Measurements from ENCODE around the gene ZCCHC14. TPM values are rescaled to one million over a fixed set of nuclear protein-coding genes. Genes with fewer than 3 reads are reported as not detected.
"Not testable (repeated sequence)": the region's sequence is repeated elsewhere in the genome, so short reads cannot be mapped to it uniquely, and the experiment has no call there.

The ZCCHC14 gene
- total RNA-seq, 2 donors from 2014 or later = 18.9 to 54.4 TPM

- TF ChIP-seq POLR2A (IDR thresholded peaks at IDR 0.05) (no peak), CTCF (IDR thresholded peaks at IDR 0.05) (no peak)
Measured at GRCh38 chr16:87499189-87499486, 6.3 kb upstream of the ZCCHC14 start.

GRCh38 chr16:87498324-87499188 lies 5.7 kb upstream of the ZCCHC14 start:
- H3K36me3 ChIP-seq (replicated peaks in 1 of 2; ENCODE audit: insufficient read depth in 1 of 2, low read depth in 2 of 2) = no peaks in the 10 kb centered on the region
- H3K9me3 ChIP-seq = no peaks in the 10 kb centered on the region
- peaks cover 3% of the 10 kb centered on the region for H3K4me1 ChIP-seq
- TF ChIP-seq POLR2A (IDR thresholded peaks at IDR 0.05) (no peak), CTCF (IDR thresholded peaks at IDR 0.05) (no peak)
- ATAC-seq = no peak
- H3K27me3 ChIP-seq = no peaks in the 10 kb centered on the region
- H3K4me3 ChIP-seq = no peak overlapping the region
- no peak for DNase-seq
- 64 to 66% methylated on average over 9 of the region's 9 CpGs for WGBS, 2 donors
- no peak overlapping the region for H3K27ac ChIP-seq
- intact Hi-C loops (cut with DNase I) = no loop called here

More at GRCh38 chr16:87499189-87499486, 6.3 kb upstream of the ZCCHC14 start:
- Histone ChIP-seq H3K4me1 (no peaks in the 10 kb centered on the region), H3K27ac (no peak overlapping the region), H3K4me3 (no peak overlapping the region), H3K27me3 (no peaks in the 10 kb centered on the region), H3K9me3 (no peaks in the 10 kb centered on the region), H3K36me3 (replicated peaks in 1 of 2; ENCODE audit: insufficient read depth in 1 of 2, low read depth in 2 of 2) (no peaks in the 10 kb centered on the region)
- DNase-seq (no peak), ATAC-seq (no peak)
- intact Hi-C loops (cut with DNase I) = no loop called here
- 66 to 69% methylated on average over 2 of the region's 2 CpGs for WGBS, 2 donors

GRCh38 chr16:87497767-87498290 lies 5.0 kb upstream of the ZCCHC14 start:
- H3K4me1 ChIP-seq; H3K9me3 ChIP-seq; H3K4me3 ChIP-seq; intact Hi-C loops (cut with DNase I); H3K36me3 ChIP-seq (replicated peaks in 1 of 2; ENCODE audit: insufficient read depth in 1 of 2, low read depth in 2 of 2); H3K27ac ChIP-seq; H3K27me3 ChIP-seq; ATAC-seq; DNase-seq: not testable (repeated sequence)
- 88 to 91% methylated on average over 11 of the region's 12 CpGs for WGBS, 2 donors

- H3K27ac ChIP-seq; H3K4me1 ChIP-seq; H3K9me3 ChIP-seq; H3K4me3 ChIP-seq; intact Hi-C loops (cut with DNase I); H3K27me3 ChIP-seq; ATAC-seq; DNase-seq; H3K36me3 ChIP-seq (replicated peaks in 1 of 2; ENCODE audit: insufficient read depth in 1 of 2, low read depth in 2 of 2): not testable (repeated sequence)
- WGBS, 2 donors = 68 to 84% methylated on average over 16 to 18 of the region's 18 CpGs
Measured at GRCh38 chr16:87497023-87497766, 4.4 kb upstream of the ZCCHC14 start.

GRCh38 chr16:87496447-87496801 lies 3.6 kb upstream of the ZCCHC14 start:
- no peaks in the 10 kb centered on the region for H3K27me3 ChIP-seq
- ATAC-seq (no peak), DNase-seq (no peak)
- H3K36me3 ChIP-seq (replicated peaks in 1 of 2; ENCODE audit: insufficient read depth in 1 of 2, low read depth in 2 of 2) = no peaks in the 10 kb centered on the region
- H3K9me3 ChIP-seq = no peaks in the 10 kb centered on the region
- TF ChIP-seq CTCF (IDR thresholded peaks at IDR 0.05) (no peak), POLR2A (IDR thresholded peaks at IDR 0.05) (no peak)
- peaks cover 12% of the 10 kb centered on the region for H3K4me1 ChIP-seq
- no peak overlapping the region for H3K27ac ChIP-seq
- intact Hi-C loops (cut with DNase I) = no loop called here
- WGBS, 2 donors = 79 to 92% methylated on average over 2 of the region's 2 CpGs
- H3K4me3 ChIP-seq = no peak overlapping the region
